Thoracic aorta (tissue), 2 donors: Measurements from ENCODE around the gene FAM107A. TPM values are rescaled to one million over a fixed set of nuclear protein-coding genes. Genes with fewer than 3 reads are reported as not detected.
A peak's percentile ranks its signal among the peaks of the same experiment; 100 is the strongest.

Source experiments
- ATAC-seq: fragments of 150-250 bp; one replicate; pipeline ENCODE4 v1.8.0; 2017; ENCODE audit warnings: low read depth; ENCODE audit not compliant: insufficient number of reproducible peaks, low FRiP score
- DNase-seq: peaks from one replicate; pipeline ENCODE4 v3.0.0-alpha.2; 2020; ENCODE audit warnings: low spot score
- H3K27ac ChIP-seq, 2 donors: fragments of 200-600 bp; sonication (generic); 1 replicate in 1 of 2; 2 replicates in 1 of 2; pipeline ENCODE4 v1.5.1; 2016; ENCODE audit warnings: mild to moderate bottlenecking in 2 of 2, moderate library complexity in 2 of 2
- H3K27me3 ChIP-seq: fragments of 200-600 bp; sonication (generic); replicated peaks from 2 replicates; pipeline ENCODE4 v1.6.0; 2016; ENCODE audit warnings: mild to moderate bottlenecking; ENCODE audit not compliant: insufficient read depth
- H3K36me3 ChIP-seq: fragments of 200-600 bp; sonication (generic); one replicate; pipeline ENCODE4 v1.5.1; 2016
- H3K4me1 ChIP-seq, 2 donors: fragments of 200-600 bp; sonication (generic); 1 replicate in 1 of 2; 2 replicates in 1 of 2; pipeline versions ENCODE4 v1.5.1 to v1.6.0; 2016; ENCODE audit warnings: low read depth in 2 of 2, mild to moderate bottlenecking in 1 of 2; ENCODE audit not compliant: control insufficient read depth in 1 of 2
- H3K4me3 ChIP-seq: fragments of 200-600 bp; sonication (generic); 2 replicates; pipeline ENCODE4 v1.5.1; 2016; ENCODE audit warnings: mild to moderate bottlenecking
- H3K9me3 ChIP-seq: fragments of 200-600 bp; sonication (generic); 2 replicates; pipeline ENCODE4 v1.5.1; 2016
- total RNA-seq, 2 donors: library from RNA; depleted of rRNA; stranded (reverse); fragments of >200 nt; gene quantifications; one replicate each; pipeline versions ENCODE4 v1.1.0 to v1.2.3, GENCODE V29; 2016
- TF ChIP-seq, protein P1 (sequence below): fragments of 200-600 bp; sonication (generic); IDR thresholded peaks from one replicate; pipeline ENCODE4 v1.5.1; 2019; ENCODE audit warnings: antibody characterized with exemption

Gene FAM107A
- 10 to 100 TPM; 25.3 to 63.6 TPM for total RNA-seq

GRCh38 chr3:58577269-58577821 lies at the start of gene FAM107A:
FAM107A (minus strand) TSS chr3:58577391; CDS start chr3:58569860, 7,531 bp downstream.
- Histone ChIP-seq H3K27me3 (no peaks in the 10 kb centered on the region), H3K9me3 (no peaks in the 10 kb centered on the region), H3K27ac (peak within 1 kb of the TSS in 1 of 2 donors; percentile 43), H3K36me3 (no peaks in the 10 kb centered on the region), H3K4me1 (peaks cover 0 to 16% of the 10 kb centered on the region in 2 donors), H3K4me3 (peak within 1 kb of the TSS; percentile 51)
- ATAC-seq (peak; percentile 61), DNase-seq (peak; percentile 32)
- TF ChIP-seq, protein P1, sequence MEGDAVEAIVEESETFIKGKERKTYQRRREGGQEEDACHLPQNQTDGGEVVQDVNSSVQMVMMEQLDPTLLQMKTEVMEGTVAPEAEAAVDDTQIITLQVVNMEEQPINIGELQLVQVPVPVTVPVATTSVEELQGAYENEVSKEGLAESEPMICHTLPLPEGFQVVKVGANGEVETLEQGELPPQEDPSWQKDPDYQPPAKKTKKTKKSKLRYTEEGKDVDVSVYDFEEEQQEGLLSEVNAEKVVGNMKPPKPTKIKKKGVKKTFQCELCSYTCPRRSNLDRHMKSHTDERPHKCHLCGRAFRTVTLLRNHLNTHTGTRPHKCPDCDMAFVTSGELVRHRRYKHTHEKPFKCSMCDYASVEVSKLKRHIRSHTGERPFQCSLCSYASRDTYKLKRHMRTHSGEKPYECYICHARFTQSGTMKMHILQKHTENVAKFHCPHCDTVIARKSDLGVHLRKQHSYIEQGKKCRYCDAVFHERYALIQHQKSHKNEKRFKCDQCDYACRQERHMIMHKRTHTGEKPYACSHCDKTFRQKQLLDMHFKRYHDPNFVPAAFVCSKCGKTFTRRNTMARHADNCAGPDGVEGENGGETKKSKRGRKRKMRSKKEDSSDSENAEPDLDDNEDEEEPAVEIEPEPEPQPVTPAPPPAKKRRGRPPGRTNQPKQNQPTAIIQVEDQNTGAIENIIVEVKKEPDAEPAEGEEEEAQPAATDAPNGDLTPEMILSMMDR = no peak

- TF ChIP-seq, protein P1 = no peak
- H3K9me3 ChIP-seq = no peaks in the 10 kb centered on the region
- no peaks in the 10 kb centered on the region for H3K36me3 ChIP-seq
- H3K27ac ChIP-seq = no peak overlapping the region
- no peak overlapping the region for H3K4me3 ChIP-seq
- H3K4me1 ChIP-seq = no peaks in the 10 kb centered on the region
- DNase-seq (no peak), ATAC-seq (no peak)
- H3K27me3 ChIP-seq = no peaks in the 10 kb centered on the region
Observed at GRCh38 chr3:58625196-58625824, 48.1 kb upstream of the FAM107A start.

- Histone ChIP-seq H3K27ac (no peak overlapping the region), H3K9me3 (no peaks in the 10 kb centered on the region), H3K36me3 (no peaks in the 10 kb centered on the region), H3K27me3 (no peaks in the 10 kb centered on the region), H3K4me3 (no peak overlapping the region), H3K4me1 (no peaks in the 10 kb centered on the region)
- DNase-seq = no peak
- no peak for ATAC-seq
- TF ChIP-seq, protein P1 = no peak
Observed at GRCh38 chr3:58624550-58624949, 47.4 kb upstream of the FAM107A start.

GRCh38 chr3:58623961-58624360 lies 46.8 kb upstream of the FAM107A start:
- H3K4me1 ChIP-seq = no peaks in the 10 kb centered on the region
- no peak overlapping the region for H3K27ac ChIP-seq
- no peaks in the 10 kb centered on the region for H3K9me3 ChIP-seq
- DNase-seq = no peak
- TF ChIP-seq, protein P1 = no peak
- H3K4me3 ChIP-seq = no peak overlapping the region
- no peaks in the 10 kb centered on the region for H3K36me3 ChIP-seq
- no peaks in the 10 kb centered on the region for H3K27me3 ChIP-seq
- ATAC-seq = no peak

DNA sequence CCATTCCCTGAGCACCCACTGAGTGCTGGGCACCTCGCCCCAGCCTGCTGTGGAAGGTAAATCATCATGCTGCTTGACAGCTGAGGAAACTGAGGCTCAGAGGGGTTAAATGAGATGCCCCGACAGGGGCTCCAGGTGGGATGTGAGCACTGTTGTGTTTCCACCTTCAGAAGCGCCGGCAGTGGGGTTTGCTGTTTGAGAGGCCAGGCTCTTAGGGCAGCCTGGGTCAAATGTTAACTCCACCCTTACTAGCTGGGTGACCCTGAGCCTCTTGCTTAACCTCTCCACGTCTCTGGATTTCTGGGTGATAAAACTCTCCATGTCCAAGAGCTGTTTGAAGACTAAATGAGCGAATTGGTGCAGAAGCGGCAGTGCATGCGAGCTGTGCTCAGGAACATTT lies 46.3 kb upstream of the FAM107A start:
- Histone ChIP-seq H3K4me1 (no peaks in the 10 kb centered on the region), H3K27ac (no peak overlapping the region), H3K4me3 (no peak overlapping the region), H3K9me3 (no peaks in the 10 kb centered on the region), H3K36me3 (no peaks in the 10 kb centered on the region), H3K27me3 (no peaks in the 10 kb centered on the region)
- ATAC-seq = no peak
- TF ChIP-seq, protein P1 = no peak
- DNase-seq = no peak
